Measurements from ENCODE around the gene KCNRG. TPM values are rescaled to one million over a fixed set of nuclear protein-coding genes. Genes with fewer than 3 reads are reported as not detected.

The KCNRG gene
- total RNA-seq, 5 donors from 2014 or later (not counting 1 experiment from before 2014, with no cell fraction given): 0.47 to 1.5 (median 0.75) TPM

- peak overlapping the region; percentile 74 to 85 (median 75) for H3K4me3 Mint-ChIP-seq
- DNase-seq (peak in 1 of 35 experiments; percentile 26), ATAC-seq (replicated peaks in 1 of 4) (no peak)
- H3K4me1 Mint-ChIP-seq: peaks cover 33 to 40% (median 39%) of the 10 kb centered on the region in 3 donors
- Histone ChIP-seq H3K9me3 (no peaks in the 10 kb centered on the region), H3K36me3 (ENCODE audit: control insufficient read depth in 2 of 2, extremely low read depth in 1 of 2, insufficient read depth in 1 of 2, low read length in 1 of 2) (peaks cover 0 to 16% of the 10 kb centered on the region in 2 donors), H3K27me3 (replicated peaks in 1 of 2; ENCODE audit: control insufficient read depth in 2 of 2, extremely low read depth in 1 of 2, insufficient read depth in 2 of 2, low read length in 1 of 2) (no peaks in the 10 kb centered on the region), H3K4me3 (ENCODE audit: control insufficient read depth in 1 of 2, extremely low read depth in 1 of 2, low read length in 1 of 2) (peak overlapping the region; percentile 73 to 81), H3K4me1 (ENCODE audit: control insufficient read depth in 1 of 2, extremely low read depth in 1 of 2, insufficient read depth in 2 of 2, low read length in 2 of 2) (peaks cover 26 to 27% of the 10 kb centered on the region in 2 experiments), H3K27ac (ENCODE audit: low read length) (peak overlapping the region; percentile 44)
- peak overlapping the region; percentile 35 to 52 for H3K27ac Mint-ChIP-seq
- peaks cover 16% of the 10 kb centered on the region for H3K36me3 Mint-ChIP-seq
- POLR2A ChIA-PET: no interaction called here
- no peaks in the 10 kb centered on the region for H3K27me3 Mint-ChIP-seq
- no peaks in the 10 kb centered on the region for H3K9me3 Mint-ChIP-seq
- CTCF ChIA-PET: interaction anchor here in 1 of 2 donors (0.9 kb wide), 1 partner anchor 916 kb away, joined by 3 read pairs; no protein-coding TSS in a partner anchor
- WGBS (ENCODE audit: insufficient coverage): no CpG with 5 or more reads among the region's 14 CpGs
Observed at GRCh38 chr13:49995625-49996101, 19.6 kb upstream of the KCNRG start.

DNA sequence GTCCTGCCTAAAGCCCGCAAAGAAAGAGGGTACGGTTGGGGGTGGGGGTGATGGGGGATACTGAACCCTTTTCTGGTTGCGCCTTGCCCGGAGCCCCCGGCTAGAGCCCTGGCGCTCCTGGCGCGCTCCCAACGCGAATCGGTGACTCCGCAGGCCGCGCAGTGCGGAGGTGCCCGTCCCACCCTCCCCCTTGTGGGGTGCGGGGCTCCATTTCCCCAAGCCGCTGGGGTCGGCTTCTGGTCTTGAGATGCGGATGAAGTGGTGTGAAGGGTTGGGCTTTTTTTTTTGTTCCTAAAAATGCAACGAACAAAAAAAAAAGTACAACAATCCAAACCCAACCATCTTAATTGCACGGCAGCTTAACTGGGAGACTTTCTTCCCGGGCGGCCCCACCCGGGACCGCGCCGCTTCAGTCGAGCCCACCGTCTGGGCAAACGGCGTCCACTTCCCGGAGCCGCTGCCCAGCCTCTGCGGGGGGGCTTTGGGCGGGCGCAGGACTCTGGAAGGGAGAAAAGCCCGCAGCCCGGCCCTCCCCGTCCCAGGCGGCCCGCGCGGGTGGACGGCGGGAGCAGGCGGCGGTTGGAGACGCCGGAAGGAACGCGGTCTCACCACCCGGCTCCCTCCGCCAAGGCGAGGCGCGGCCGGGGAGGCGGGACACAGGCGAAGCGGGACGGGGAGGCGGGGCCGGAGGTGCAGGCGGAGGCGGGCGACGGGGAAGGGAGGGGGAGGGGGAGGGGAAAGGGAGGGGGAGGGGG, 18.9 kb upstream of the KCNRG start:
- H3K4me3 Mint-ChIP-seq: peak overlapping the region; percentile 74 to 85 (median 75)
- CTCF ChIA-PET: interaction anchor here (0.5 to 2.6 kb wide), 15 partner anchors 14 to 915 kb away, joined by 4 to 57 read pairs (median 8); partner anchors contain the start of genes KPNA3 (in 1 of the 2) and SPRYD7 (in 1 of the 2)
- POLR2A ChIA-PET: interaction anchor here (0.6 to 1.7 kb wide), 5 partner anchors 84 to 915 kb away, joined by 3 to 12 read pairs (median 7); no protein-coding TSS in a partner anchor
- peaks cover 16% of the 10 kb centered on the region for H3K36me3 Mint-ChIP-seq
- peaks cover 26 to 30% of the 10 kb centered on the region in 2 experiments for H3K4me1 ChIP-seq (ENCODE audit: control insufficient read depth in 1 of 2, extremely low read depth in 1 of 2, insufficient read depth in 2 of 2, low read length in 2 of 2)
- no peaks in the 10 kb centered on the region for H3K27me3 Mint-ChIP-seq
- 0% methylated on average over 32 of the region's 68 CpGs for WGBS (ENCODE audit: insufficient coverage)
- no peaks in the 10 kb centered on the region for H3K27me3 ChIP-seq (replicated peaks in 1 of 2; ENCODE audit: control insufficient read depth in 2 of 2, extremely low read depth in 1 of 2, insufficient read depth in 2 of 2, low read length in 1 of 2)
- H3K36me3 ChIP-seq (ENCODE audit: control insufficient read depth in 2 of 2, extremely low read depth in 1 of 2, insufficient read depth in 1 of 2, low read length in 1 of 2): peaks cover 0 to 21% of the 10 kb centered on the region in 2 donors
- H3K4me1 Mint-ChIP-seq: peaks cover 33 to 46% (median 46%) of the 10 kb centered on the region in 3 donors
- H3K9me3 Mint-ChIP-seq: no peaks in the 10 kb centered on the region
- H3K27ac Mint-ChIP-seq: no peak overlapping the region
- no peaks in the 10 kb centered on the region for H3K9me3 ChIP-seq
- peak overlapping the region; percentile 73 to 81 for H3K4me3 ChIP-seq (ENCODE audit: control insufficient read depth in 1 of 2, extremely low read depth in 1 of 2, low read length in 1 of 2)
- H3K27ac ChIP-seq (ENCODE audit: low read length): peak overlapping the region; percentile 44
- peak; percentile 61 to 90 (median 76) for DNase-seq
- peak; percentile 67 to 69 (median 67) for ATAC-seq (replicated peaks in 1 of 4)

- peaks cover 39 to 54% (median 53%) of the 10 kb centered on the region in 3 donors for H3K4me1 Mint-ChIP-seq
- H3K27me3 ChIP-seq (replicated peaks in 1 of 2; ENCODE audit: control insufficient read depth in 2 of 2, extremely low read depth in 1 of 2, insufficient read depth in 2 of 2, low read length in 1 of 2): no peaks in the 10 kb centered on the region
- peaks cover 0 to 23% of the 10 kb centered on the region in 2 donors for H3K36me3 ChIP-seq (ENCODE audit: control insufficient read depth in 2 of 2, extremely low read depth in 1 of 2, insufficient read depth in 1 of 2, low read length in 1 of 2)
- DNase-seq: peak; percentile 66 to 89 (median 79)
- no peaks in the 10 kb centered on the region for H3K9me3 ChIP-seq
- peaks cover 16% of the 10 kb centered on the region for H3K36me3 Mint-ChIP-seq
- peak within 1 kb of the TSS; percentile 85 to 86 (median 85) for H3K4me3 Mint-ChIP-seq
- peak within 1 kb of the TSS; percentile 81 to 98 for H3K4me3 ChIP-seq (ENCODE audit: control insufficient read depth in 1 of 2, extremely low read depth in 1 of 2, low read length in 1 of 2)
- no peaks in the 10 kb centered on the region for H3K9me3 Mint-ChIP-seq
- H3K27ac ChIP-seq (ENCODE audit: low read length): peak within 1 kb of the TSS; percentile 83
- ChIA-PET CTCF (interaction anchor here (0.5 to 2.6 kb wide), 37 partner anchors 13 to 1087 kb away, joined by 3 to 57 read pairs (median 5); partner anchors contain the start of genes KPNA3 (in 1 of the 2) and SPRYD7 (in 1 of the 2)), POLR2A (interaction anchor here (0.6 to 1.7 kb wide), 10 partner anchors 46 to 1431 kb away, joined by 3 to 12 read pairs (median 4); partner anchors contain the start of genes KPNA3 (in 1 of the 2) and SPRYD7 (in 1 of the 2))
- ATAC-seq (replicated peaks in 1 of 4): peak; percentile 83 to 85 (median 84)
- H3K4me1 ChIP-seq (ENCODE audit: control insufficient read depth in 1 of 2, extremely low read depth in 1 of 2, insufficient read depth in 2 of 2, low read length in 2 of 2): peaks cover 26 to 34% of the 10 kb centered on the region in 2 experiments
- no peaks in the 10 kb centered on the region for H3K27me3 Mint-ChIP-seq
- peak within 1 kb of the TSS; percentile 85 to 87 for H3K27ac Mint-ChIP-seq
- WGBS (ENCODE audit: insufficient coverage): 0% methylated on average over 47 of the region's 56 CpGs
Observed at GRCh38 chr13:49996951-49997895, 18.0 kb upstream of the KCNRG start, which contains the start of gene TRIM13. TSS of gene TRIM13 (plus strand) at chr13:49997042. CDS start at chr13:50011941, 14,899 bp downstream.

DNA sequence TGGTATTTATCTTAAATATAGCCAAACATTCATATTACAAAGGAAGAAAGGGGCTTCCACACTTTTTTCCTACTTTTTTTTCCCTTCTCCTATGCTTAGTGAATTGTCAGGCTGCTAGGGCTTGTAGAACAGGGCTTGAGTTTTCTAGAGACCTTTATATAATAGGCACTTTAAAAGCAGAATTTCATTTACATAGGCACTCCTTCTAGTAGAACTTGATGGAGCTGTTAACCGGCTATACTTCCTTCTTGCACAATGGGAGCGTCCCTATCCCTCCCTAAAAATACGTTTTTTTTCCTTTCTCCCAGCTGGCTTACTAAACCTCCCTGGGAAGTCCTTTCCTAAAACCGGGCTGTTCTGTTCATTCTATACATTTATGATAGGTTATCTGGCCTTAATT, 17.3 kb upstream of the KCNRG start:
- Histone ChIP-seq H3K4me3 (ENCODE audit: control insufficient read depth in 1 of 2, extremely low read depth in 1 of 2, low read length in 1 of 2) (peak overlapping the region; percentile 81 to 98), H3K9me3 (no peaks in the 10 kb centered on the region), H3K27ac (ENCODE audit: low read length) (peak overlapping the region; percentile 83), H3K27me3 (replicated peaks in 1 of 2; ENCODE audit: control insufficient read depth in 2 of 2, extremely low read depth in 1 of 2, insufficient read depth in 2 of 2, low read length in 1 of 2) (no peaks in the 10 kb centered on the region), H3K4me1 (ENCODE audit: control insufficient read depth in 1 of 2, extremely low read depth in 1 of 2, insufficient read depth in 2 of 2, low read length in 2 of 2) (peaks cover 26 to 39% of the 10 kb centered on the region in 2 experiments), H3K36me3 (ENCODE audit: control insufficient read depth in 2 of 2, extremely low read depth in 1 of 2, insufficient read depth in 1 of 2, low read length in 1 of 2) (peaks cover 0 to 23% of the 10 kb centered on the region in 2 donors)
- 20% methylated on average over 1 of the region's 4 CpGs for WGBS (ENCODE audit: insufficient coverage)
- Mint-ChIP-seq H3K4me3 (peak overlapping the region; percentile 85 to 86 (median 85)), H3K27me3 (no peaks in the 10 kb centered on the region), H3K27ac (peak overlapping the region; percentile 77 to 85), H3K4me1 (peaks cover 45 to 62% (median 59%) of the 10 kb centered on the region in 3 donors), H3K36me3 (peaks cover 18% of the 10 kb centered on the region), H3K9me3 (no peaks in the 10 kb centered on the region)
- ChIA-PET POLR2A (interaction anchor here (0.6 to 1.7 kb wide), 9 partner anchors 45 to 1430 kb away, joined by 3 to 12 read pairs (median 5); partner anchors contain the start of genes KPNA3 (in 1 of the 2) and SPRYD7 (in 1 of the 2)), CTCF (interaction anchor here (0.6 to 2.6 kb wide), 36 partner anchors 13 to 1088 kb away, joined by 3 to 57 read pairs (median 6); partner anchors contain the start of genes KPNA3 (in 1 of the 2) and SPRYD7 (in 1 of the 2))
- DNase-seq (no peak), ATAC-seq (replicated peaks in 1 of 4) (no peak)

DNA sequence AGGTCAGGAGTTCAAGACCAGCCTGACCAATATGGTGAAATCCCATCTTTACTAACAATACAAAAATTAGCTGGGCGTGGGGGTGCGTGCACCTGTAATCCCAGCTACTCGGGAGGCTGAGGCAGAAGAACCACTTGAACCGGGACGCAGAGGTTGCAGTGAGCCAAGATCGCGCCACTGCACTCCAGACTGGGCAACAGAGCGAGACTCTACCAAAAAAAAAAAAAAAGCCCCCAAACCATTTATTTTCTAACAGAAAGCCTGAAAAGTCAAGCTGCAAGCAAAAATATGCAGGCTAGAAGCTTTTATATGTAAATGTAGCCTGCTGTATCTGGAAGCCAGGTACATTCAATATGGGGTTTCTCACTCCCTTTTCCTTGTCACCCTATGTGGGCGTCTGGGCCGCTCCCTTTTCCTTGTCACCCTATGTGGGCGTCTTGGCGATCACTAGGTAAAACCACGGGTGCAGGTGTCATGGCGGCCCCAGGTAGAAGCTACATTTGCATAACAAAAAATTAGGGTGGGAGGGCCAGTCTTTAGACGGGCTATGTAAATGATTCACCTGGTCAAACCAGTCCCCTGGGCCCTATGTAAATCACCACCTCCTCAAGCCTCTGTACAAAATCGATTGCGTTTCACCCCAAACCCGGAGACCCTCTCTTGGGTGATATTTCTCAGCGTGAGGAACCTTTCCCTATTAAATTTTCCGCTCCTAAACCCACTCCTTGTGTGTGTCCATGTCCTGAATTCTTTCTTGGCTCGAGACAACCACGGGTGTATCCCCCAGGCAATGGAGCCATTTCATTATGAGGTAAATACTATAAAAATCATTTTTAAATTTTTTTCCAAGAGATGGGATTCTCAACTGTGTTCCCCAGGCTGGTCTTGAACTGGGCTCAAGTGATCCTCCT, 16.3 kb upstream of the KCNRG start:
- no peak overlapping the region for H3K27ac ChIP-seq (ENCODE audit: low read length)
- DNase-seq (no peak), ATAC-seq (replicated peaks in 1 of 4) (no peak)
- peak overlapping the region; percentile 77 to 85 for H3K27ac Mint-ChIP-seq
- no peak overlapping the region for H3K4me3 ChIP-seq (ENCODE audit: control insufficient read depth in 1 of 2, extremely low read depth in 1 of 2, low read length in 1 of 2)
- WGBS (ENCODE audit: insufficient coverage): 87% methylated on average over 6 of the region's 22 CpGs
- no peaks in the 10 kb centered on the region for H3K27me3 Mint-ChIP-seq
- peaks cover 49 to 69% (median 68%) of the 10 kb centered on the region in 3 donors for H3K4me1 Mint-ChIP-seq
- peak overlapping the region; percentile 85 to 86 (median 85) for H3K4me3 Mint-ChIP-seq
- no peaks in the 10 kb centered on the region for H3K9me3 ChIP-seq
- H3K27me3 ChIP-seq (replicated peaks in 1 of 2; ENCODE audit: control insufficient read depth in 2 of 2, extremely low read depth in 1 of 2, insufficient read depth in 2 of 2, low read length in 1 of 2): no peaks in the 10 kb centered on the region
- CTCF ChIA-PET: interaction anchor here (0.6 to 2.6 kb wide), 8 partner anchors 68 to 913 kb away, joined by 3 to 57 read pairs (median 6); no protein-coding TSS in a partner anchor
- peaks cover 0 to 23% of the 10 kb centered on the region in 2 donors for H3K36me3 ChIP-seq (ENCODE audit: control insufficient read depth in 2 of 2, extremely low read depth in 1 of 2, insufficient read depth in 1 of 2, low read length in 1 of 2)
- H3K36me3 Mint-ChIP-seq: peaks cover 24% of the 10 kb centered on the region
- POLR2A ChIA-PET: interaction anchor here (0.6 kb wide), 3 partner anchors 12 to 181 kb away, joined by 4 read pairs; no protein-coding TSS in a partner anchor
- peaks cover 26 to 39% of the 10 kb centered on the region in 2 experiments for H3K4me1 ChIP-seq (ENCODE audit: control insufficient read depth in 1 of 2, extremely low read depth in 1 of 2, insufficient read depth in 2 of 2, low read length in 2 of 2)
- no peaks in the 10 kb centered on the region for H3K9me3 Mint-ChIP-seq
